ENCODE results near the gene IL1R1. TPM values are rescaled to one million over a fixed set of nuclear protein-coding genes. Genes with fewer than 3 reads are reported as not detected.

Gene IL1R1
- total RNA-seq, 1 donor from 2014 or later, result 1.7 TPM

DNA sequence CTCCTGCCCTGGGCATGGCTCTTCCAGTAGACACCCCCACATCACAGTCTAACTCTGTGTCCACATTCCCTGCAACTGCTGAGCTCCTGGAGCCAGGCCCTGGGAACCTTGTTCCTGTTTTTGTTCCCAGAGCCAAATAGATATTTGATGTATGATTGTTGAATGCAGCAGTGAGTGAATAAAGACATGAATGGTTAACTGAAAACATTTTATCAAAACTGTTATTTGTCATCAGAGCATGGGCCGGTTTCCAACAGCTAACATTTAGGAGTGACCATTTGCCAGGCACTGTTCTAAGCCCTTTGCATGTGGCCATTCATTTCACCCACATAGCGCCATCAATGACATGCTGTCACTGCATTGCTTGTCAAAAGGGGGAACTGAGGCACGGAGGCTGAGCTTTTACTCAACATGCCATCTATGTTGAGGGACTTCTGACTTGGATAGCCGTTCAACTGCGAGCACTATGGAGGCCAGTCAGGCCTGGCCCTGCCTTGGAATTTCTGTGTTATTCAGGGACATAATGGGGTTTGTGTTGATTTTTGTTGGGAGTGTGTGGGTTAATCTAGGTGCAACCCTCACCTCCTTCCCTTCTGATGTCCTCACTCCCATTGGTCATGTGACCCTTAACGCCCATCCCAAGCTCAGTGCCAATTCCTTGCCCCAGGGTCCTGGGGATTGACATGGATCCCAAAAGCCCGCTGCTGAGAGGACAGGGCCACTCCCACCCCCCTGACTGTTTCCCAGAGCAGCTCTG is 12.6 kb downstream of the IL1R1 start:
- H3K4me3 ChIP-seq, result no peak overlapping the region
- no peaks in the 10 kb centered on the region for H3K27me3 ChIP-seq
- peaks cover 5% of the 10 kb centered on the region for H3K9me3 Mint-ChIP-seq
- no peaks in the 10 kb centered on the region for H3F3A ChIP-seq (ENCODE audit: low read depth)
- no peaks in the 10 kb centered on the region for H4K20me1 ChIP-seq (ENCODE audit: low read depth)
- H3K4me1 Mint-ChIP-seq, result no peaks in the 10 kb centered on the region
- H3K4me2 ChIP-seq, result no peak overlapping the region
- H3K27me3 Mint-ChIP-seq (ENCODE audit: insufficient read depth, low read depth), result peaks cover 2% of the 10 kb centered on the region
- no peak overlapping the region for H3K27ac ChIP-seq
- no peaks in the 10 kb centered on the region for H3K36me3 Mint-ChIP-seq
- H3K4me3 Mint-ChIP-seq, result no peak overlapping the region
- no peak overlapping the region for H3K27ac Mint-ChIP-seq
- H3K9me3 ChIP-seq (ENCODE audit: low read depth), result no peaks in the 10 kb centered on the region
- H3K79me2 ChIP-seq (ENCODE audit: low read depth), result no peaks in the 10 kb centered on the region
- H3K4me1 ChIP-seq, result no peaks in the 10 kb centered on the region
- H2AFZ ChIP-seq (replicated peaks), result no peak overlapping the region
- no peak for DNase-seq (ENCODE audit: low spot score)
- no peaks in the 10 kb centered on the region for H3K36me3 ChIP-seq
- TF ChIP-seq CTCF (IDR thresholded peaks at IDR 0.05) (no peak), EZH2phosphoT487 (IDR thresholded peaks at IDR 0.05) (no peak), EZH2 (IDR thresholded peaks at IDR 0.05) (no peak)
- no peak overlapping the region for H3K9ac ChIP-seq

DNA sequence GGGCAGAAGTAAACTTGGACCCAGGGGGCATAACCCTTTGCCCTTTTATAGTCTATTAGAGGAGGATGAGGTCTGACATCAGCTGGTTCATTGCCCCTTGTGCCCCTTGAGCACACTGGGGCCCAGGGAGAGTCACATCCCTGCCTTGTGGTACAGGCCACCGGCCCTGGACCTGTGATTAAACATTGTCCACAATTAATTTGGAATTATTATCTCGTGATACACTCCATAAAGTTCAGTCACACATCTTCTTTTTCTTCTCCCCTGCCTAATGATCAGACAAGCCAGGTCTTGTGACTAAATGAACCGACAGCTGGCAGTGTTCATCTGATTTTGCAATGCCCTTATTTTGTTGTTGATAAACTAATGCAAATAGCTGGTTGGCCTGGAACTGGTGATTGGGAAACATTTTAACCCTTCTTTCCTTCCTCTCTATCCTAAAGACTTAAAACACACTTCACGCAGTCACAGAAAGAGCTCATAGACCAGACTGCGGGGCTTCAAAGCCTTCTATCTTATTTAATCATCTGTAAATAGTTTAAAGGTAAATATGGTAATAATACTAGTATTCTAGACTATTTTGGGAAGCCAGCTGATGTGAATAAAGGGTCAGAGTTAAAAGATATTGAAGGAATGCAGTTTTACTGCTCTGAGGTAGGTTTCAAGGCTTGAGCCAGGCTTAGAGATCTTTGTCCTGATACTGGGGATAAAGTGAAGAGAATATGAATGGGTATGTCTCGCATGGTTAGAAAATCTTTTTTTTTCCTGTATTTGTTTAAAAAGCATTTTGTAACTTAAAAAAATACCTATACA is 13.4 kb downstream of the IL1R1 start:
- H3K27me3 ChIP-seq, result no peaks in the 10 kb centered on the region
- Mint-ChIP-seq H3K27me3 (ENCODE audit: insufficient read depth, low read depth) (peaks cover 2% of the 10 kb centered on the region), H3K4me3 (no peak overlapping the region), H3K4me1 (no peaks in the 10 kb centered on the region), H3K36me3 (no peaks in the 10 kb centered on the region), H3K9me3 (peaks cover 2% of the 10 kb centered on the region), H3K27ac (no peak overlapping the region)
- no peak overlapping the region for H3K27ac ChIP-seq
- H3K9me3 ChIP-seq (ENCODE audit: low read depth), result no peaks in the 10 kb centered on the region
- no peak overlapping the region for H3K9ac ChIP-seq
- TF ChIP-seq EZH2phosphoT487 (IDR thresholded peaks at IDR 0.05) (no peak), CTCF (IDR thresholded peaks at IDR 0.05) (no peak), EZH2 (IDR thresholded peaks at IDR 0.05) (no peak)
- no peak overlapping the region for H3K4me2 ChIP-seq
- no peak overlapping the region for H3K4me3 ChIP-seq
- no peak overlapping the region for H2AFZ ChIP-seq (replicated peaks)
- H3F3A ChIP-seq (ENCODE audit: low read depth), result no peaks in the 10 kb centered on the region
- no peaks in the 10 kb centered on the region for H3K36me3 ChIP-seq
- no peaks in the 10 kb centered on the region for H3K4me1 ChIP-seq
- DNase-seq (ENCODE audit: low spot score), result no peak
- no peaks in the 10 kb centered on the region for H3K79me2 ChIP-seq (ENCODE audit: low read depth)
- H4K20me1 ChIP-seq (ENCODE audit: low read depth), result no peaks in the 10 kb centered on the region

- DNase-seq (ENCODE audit: low spot score), result no peak
- no peak overlapping the region for H3K4me3 Mint-ChIP-seq
- no peaks in the 10 kb centered on the region for H3K79me2 ChIP-seq (ENCODE audit: low read depth)
Measured at GRCh38 chr2:102158011-102158755, 15.6 kb downstream of the IL1R1 start.

More at GRCh38 chr2:102158011-102158755, 15.6 kb downstream of the IL1R1 start:
- no peak overlapping the region for H3K27ac ChIP-seq
- H3K4me3 ChIP-seq, result no peak overlapping the region
- H3F3A ChIP-seq (ENCODE audit: low read depth), result no peaks in the 10 kb centered on the region
- H4K20me1 ChIP-seq (ENCODE audit: low read depth), result no peaks in the 10 kb centered on the region
- no peaks in the 10 kb centered on the region for H3K36me3 ChIP-seq
- no peak overlapping the region for H3K4me2 ChIP-seq
- Mint-ChIP-seq H3K4me1 (no peaks in the 10 kb centered on the region), H3K36me3 (no peaks in the 10 kb centered on the region), H3K27me3 (ENCODE audit: insufficient read depth, low read depth) (peaks cover 2% of the 10 kb centered on the region), H3K9me3 (no peaks in the 10 kb centered on the region), H3K27ac (no peak overlapping the region)
- H3K4me1 ChIP-seq, result no peaks in the 10 kb centered on the region
- H3K27me3 ChIP-seq, result no peaks in the 10 kb centered on the region
- no peak overlapping the region for H3K9ac ChIP-seq
- no peak overlapping the region for H2AFZ ChIP-seq (replicated peaks)
- no peak for TF ChIP-seq CTCF (IDR thresholded peaks at IDR 0.05)
- no peak for TF ChIP-seq EZH2phosphoT487 (IDR thresholded peaks at IDR 0.05)
- no peak for TF ChIP-seq EZH2 (IDR thresholded peaks at IDR 0.05)
- no peaks in the 10 kb centered on the region for H3K9me3 ChIP-seq (ENCODE audit: low read depth)
